DND-41 (cell line): ENCODE data around the gene P2RY11.

ENCODE experiments used
- CTCF ChIP-seq: IDR thresholded peaks from 2 replicates; pipeline ENCODE4 v1.5.1; 2012; ENCODE audit warnings: borderline replicate concordance, low read length, moderate library complexity, mild to moderate bottlenecking; ENCODE audit not compliant: poor library complexity, severe bottlenecking; ENCODE audit errors: extremely low read depth
- EZH2 ChIP-seq: IDR thresholded peaks from 3 replicates; pipeline ENCODE4 v1.6.1; 2012; ENCODE audit warnings: borderline replicate concordance, low read depth, mild to moderate bottlenecking, moderate library complexity, low read length, inconsistent platforms; ENCODE audit not compliant: severe bottlenecking

GRCh38 chr19:10091370-10091687 lies 20.2 kb upstream of the P2RY11 start:
- no peak for TF ChIP-seq CTCF
- no peak for TF ChIP-seq EZH2
